ENCODE measurements around the gene MTHFD1L.

- TF ChIP-seq EZH2 (IDR thresholded peaks at IDR 0.05; ENCODE audit: borderline replicate concordance, low read depth, low read length, severe bottlenecking) (no peak), POLR2A (IDR thresholded peaks at IDR 0.05; ENCODE audit: low read depth, low read length) (no peak), CTCF (IDR thresholded peaks at IDR 0.05; ENCODE audit: extremely low read depth in 1 of 2, insufficient read depth in 1 of 2, low read depth in 1 of 2, low read length in 2 of 2) (no peak)
Measured at GRCh38 chr6:151070631-151071051, 205.1 kb downstream of the MTHFD1L start.
